ENCODE results near the gene DPAGT1. TPM values are rescaled to one million over a fixed set of nuclear protein-coding genes. Genes with fewer than 3 reads are reported as not detected.
"Not testable (repeated sequence)": the region's sequence is repeated elsewhere in the genome, so short reads cannot be mapped to it uniquely, and the experiment has no call there.

DPAGT1 gene
- total RNA-seq, 1 donor from 2014 or later = 10.5 TPM

- no peak for DNase-seq (ENCODE audit: low read depth in 2 of 2)
Measured at GRCh38 chr11:119116235-119116594, 14.6 kb upstream of the DPAGT1 start.

GRCh38 chr11:119115484-119116234, 14.0 kb upstream of the DPAGT1 start:
- DNase-seq (ENCODE audit: low read depth in 2 of 2) = no peak

- no peak for DNase-seq (ENCODE audit: low read depth in 2 of 2)
Measured at GRCh38 chr11:119114351-119114750, 12.7 kb upstream of the DPAGT1 start.

- DNase-seq (ENCODE audit: low read depth in 2 of 2) = no peak
Measured at GRCh38 chr11:119113716-119114115, 12.1 kb upstream of the DPAGT1 start.

- no peak for DNase-seq (ENCODE audit: low read depth in 2 of 2)
Measured at GRCh38 chr11:119112314-119113020, 10.8 kb upstream of the DPAGT1 start.

GRCh38 chr11:119111361-119111925, 9.8 kb upstream of the DPAGT1 start:
- DNase-seq (ENCODE audit: low read depth in 2 of 2) = no peak

- no peak for DNase-seq (ENCODE audit: low read depth in 2 of 2)
Measured at GRCh38 chr11:119110439-119110838, 8.8 kb upstream of the DPAGT1 start.

DNA sequence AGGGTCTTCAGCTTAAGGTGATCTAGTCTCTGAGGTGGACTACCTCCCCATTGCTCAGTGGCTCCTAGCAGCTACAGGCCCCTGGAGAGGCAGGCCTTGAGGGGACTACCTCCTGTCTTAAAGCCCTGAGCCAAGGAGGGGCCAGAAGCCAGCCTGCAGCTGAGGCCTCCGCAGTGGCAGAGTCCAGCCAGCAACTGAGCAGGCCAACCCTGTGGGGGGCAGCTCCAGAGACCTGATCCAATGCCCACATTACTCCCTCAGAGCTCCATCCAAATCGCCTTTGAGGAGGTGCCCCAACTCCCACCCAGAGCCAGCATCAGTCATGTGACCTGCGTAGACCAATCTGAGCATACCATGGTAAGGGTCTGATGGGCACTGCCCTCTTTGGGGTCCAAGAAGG, 8.2 kb upstream of the DPAGT1 start:
- no peak for DNase-seq (ENCODE audit: low read depth in 2 of 2)

GRCh38 chr11:119108857-119109221, 7.2 kb upstream of the DPAGT1 start:
- no peak for DNase-seq (ENCODE audit: low read depth in 2 of 2)

GRCh38 chr11:119108146-119108856, 6.6 kb upstream of the DPAGT1 start:
- no peak for DNase-seq (ENCODE audit: low read depth in 2 of 2)

GRCh38 chr11:119107538-119108145, 6.0 kb upstream of the DPAGT1 start:
- no peak for DNase-seq (ENCODE audit: low read depth in 2 of 2)

- DNase-seq (ENCODE audit: low read depth in 2 of 2) = peak; percentile 63 to 90
Measured at GRCh38 chr11:119106564-119107537, 5.2 kb upstream of the DPAGT1 start, which contains the start of gene C2CD2L. Gene C2CD2L (plus strand): TSS chr11:119107344. CDS start chr11:119107742, 398 bp downstream.

- DNase-seq (ENCODE audit: low read depth in 2 of 2) = no peak
Measured at GRCh38 chr11:119103793-119104192, 2.1 kb upstream of the DPAGT1 start.

- DNase-seq (ENCODE audit: low read depth in 2 of 2) = not testable (repeated sequence)
Measured at GRCh38 chr11:119103161-119103664, 1.6 kb upstream of the DPAGT1 start.

DNA sequence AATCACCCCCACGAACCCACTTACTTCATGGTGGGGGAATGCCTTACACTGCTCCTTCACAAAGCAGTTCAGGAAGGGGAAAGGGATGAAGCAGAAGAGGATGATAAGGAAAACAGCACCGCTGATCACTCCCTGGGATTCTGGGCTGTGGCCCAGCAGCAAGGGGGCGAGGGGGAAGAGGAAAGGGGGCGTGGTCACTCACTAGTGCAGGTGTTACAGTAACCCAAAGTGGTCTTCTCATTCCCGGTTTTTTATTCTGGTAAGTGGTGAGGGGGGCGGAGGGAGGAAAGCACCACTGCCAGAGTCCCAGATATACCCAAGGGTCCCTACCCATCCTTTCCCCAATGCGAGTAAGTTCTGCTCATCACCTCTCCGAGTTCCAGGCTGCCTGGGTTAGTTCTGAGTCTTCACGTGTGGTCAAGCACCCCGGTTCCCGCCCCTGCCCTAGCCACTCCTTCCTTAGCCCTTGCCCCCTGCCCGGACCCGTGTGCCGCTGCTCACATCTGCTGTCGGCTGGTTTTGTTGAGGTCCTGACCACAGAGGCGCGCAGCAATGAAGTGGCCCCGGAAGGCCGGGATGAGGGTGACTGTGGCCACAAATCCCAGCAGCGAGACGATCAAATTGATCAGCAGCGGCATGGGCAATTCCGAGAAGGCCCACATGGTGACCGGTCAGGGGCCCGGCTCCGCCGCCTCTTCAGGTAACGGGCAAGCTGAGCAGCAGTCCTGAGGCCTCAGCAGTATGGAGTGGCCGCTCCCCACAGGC, 477 bp downstream of the DPAGT1 start:
- no peak for DNase-seq (ENCODE audit: low read depth in 2 of 2)

DNA sequence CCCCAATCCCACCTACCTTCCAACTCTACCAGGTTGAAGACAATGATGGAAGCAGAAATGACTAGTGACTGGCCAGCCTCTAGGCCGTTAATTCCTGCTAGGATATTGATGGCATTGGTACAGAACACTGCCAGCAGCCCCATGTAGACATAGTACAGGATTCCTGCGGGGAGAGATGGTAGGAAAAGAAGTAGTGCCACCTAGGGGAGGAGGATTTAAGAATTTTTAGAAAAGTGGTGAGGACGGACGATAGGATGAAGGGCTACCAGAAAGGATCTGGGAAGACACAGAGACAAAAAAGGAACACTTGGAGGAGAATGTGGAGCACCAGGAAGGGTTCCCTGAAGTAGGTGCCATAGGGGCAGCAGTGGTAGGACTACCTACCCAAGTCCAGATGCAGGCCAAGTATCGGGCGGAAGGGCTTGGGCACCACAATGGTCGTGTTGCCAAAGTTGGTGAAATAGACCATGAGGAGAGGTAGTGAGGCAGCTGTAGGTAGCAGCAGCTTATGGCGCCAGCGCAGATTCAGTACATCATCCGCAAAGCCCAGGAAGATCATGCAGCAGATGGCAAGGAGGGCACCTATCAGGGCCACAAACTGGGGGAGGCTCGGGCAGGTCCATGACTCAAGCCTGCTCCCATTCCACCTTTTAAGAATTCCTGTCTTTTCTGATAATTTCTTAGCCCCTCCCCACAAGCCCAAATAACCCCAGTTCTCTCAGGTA, 1.2 kb downstream of the DPAGT1 start:
- DNase-seq (ENCODE audit: low read depth in 2 of 2) = peak in 1 of 2 donors; percentile 59

DNA sequence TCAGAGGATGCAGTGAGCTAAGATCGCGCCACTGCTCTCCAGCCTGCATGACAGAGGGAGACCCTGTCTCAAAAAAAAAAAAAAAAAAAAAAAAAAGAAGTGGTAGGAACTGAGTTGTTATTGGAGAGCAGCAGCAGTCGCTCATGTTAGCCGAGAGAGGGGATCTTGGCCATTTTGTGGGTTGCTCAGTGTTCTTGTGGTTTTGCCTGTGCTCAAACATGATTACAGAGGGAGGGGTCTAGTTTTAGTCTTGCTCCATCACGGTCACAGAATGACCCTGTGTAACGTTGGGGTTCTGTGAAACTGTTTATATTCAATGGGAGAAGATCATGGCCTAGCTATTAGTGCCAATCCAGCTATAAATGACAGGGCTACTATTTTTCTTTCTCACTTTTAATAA, 1.9 kb downstream of the DPAGT1 start:
- DNase-seq (ENCODE audit: low read depth in 2 of 2) = no peak

- peak; percentile 99 to 100 for DNase-seq (ENCODE audit: low read depth in 2 of 2)
Measured at GRCh38 chr11:119095066-119095880, 6.4 kb downstream of the DPAGT1 start.
